HepG2 (cell line): Measurements from ENCODE around the gene PCNT. TPM values are rescaled to one million over a fixed set of nuclear protein-coding genes. Genes with fewer than 3 reads are reported as not detected.

Source experiments
- ATAC-seq: fragments of 200-7000 bp; cut with Tn5 transposase; 3 replicates; pipeline ENCODE4 v1.9.1; 2020; ENCODE audit warnings: mild to moderate bottlenecking, moderate library complexity
- BruUV-seq: library from RNA; stranded (reverse); fragments of 400-500 nt; replicated peaks from 2 replicates; lab custom pipeline; 2021; lab: Mats Ljungman, UMichigan
- CTCF ChIA-PET: fragments of 300-600 bp; formaldehyde crosslinking; extraction: SDS; loops from one replicate; lab custom pipeline; 2021; ENCODE audit warnings: low total read pairs, inconsistent platforms, low intra/inter-chr PET ratio; lab: Yijun Ruan, JAX
- POLR2A ChIA-PET: fragments of 350-600 bp; sonication (Branson Sonifier 250); formaldehyde crosslinking; loops from one replicate; lab custom pipeline; 2020; ENCODE audit warnings: antibody characterized with exemption, inconsistent platforms; lab: Yijun Ruan, JAX
- DNase-seq: peaks from one replicate; pipeline ENCODE4 v3.0.0-alpha.2; 2015; ENCODE audit warnings: low spot score
- FAIRE-seq: peaks from 3 replicates; lab custom pipeline; 2011; peaks lifted over from hg19 to GRCh38; lab: Jason Lieb, UNC
- H2AFZ ChIP-seq: one replicate; pipeline ENCODE4 v1.6.1; 2011; ENCODE audit warnings: low read length, inconsistent platforms
- H3K27ac ChIP-seq: fragments of 300-600 bp; 3 replicates; pipeline ENCODE4 v1.8.0; 2011; ENCODE audit warnings: mixed run types, mild to moderate bottlenecking, mixed read lengths, low read length, inconsistent platforms; ENCODE audit not compliant: insufficient read depth; ENCODE audit errors: extremely low read length
- H3K27me3 ChIP-seq, 2 experiments: fragments of 200-600 bp in 1 of 2; 2 replicates in 1 of 2; 3 replicates in 1 of 2; pipeline versions ENCODE4 v1.6.0 to v1.8.0; 2011; ENCODE audit warnings: low read length in 2 of 2, mild to moderate bottlenecking in 2 of 2, moderate library complexity in 2 of 2, inconsistent platforms in 1 of 2; ENCODE audit not compliant: insufficient read depth in 2 of 2, control insufficient read depth in 1 of 2
- H3K36me3 ChIP-seq, 2 experiments: fragments of 200-600 bp in 1 of 2; replicated peaks in 1 of 2; 2 replicates in 1 of 2; 3 replicates in 1 of 2; pipeline versions ENCODE4 v1.5.1 to v1.8.0; 2011; ENCODE audit warnings: low read length in 2 of 2, inconsistent platforms in 1 of 2; ENCODE audit not compliant: insufficient read depth in 2 of 2, control insufficient read depth in 1 of 2
- H3K4me1 ChIP-seq: 2 replicates; pipeline ENCODE4 v1.5.1; 2012; ENCODE audit warnings: low read length, inconsistent platforms; ENCODE audit not compliant: insufficient read depth
- H3K4me2 ChIP-seq: 2 replicates; pipeline ENCODE4 v1.6.0; 2011; ENCODE audit warnings: low read depth, low read length, inconsistent platforms
- H3K4me3 ChIP-seq, 3 experiments: fragments of 200-600 bp in 1 of 3; sonication (generic), shearing (Covaris generic) in 1 of 3; replicated peaks in 1 of 3; 2 replicates each; pipeline ENCODE4 v1.5.1; 2011 to 2016; ENCODE audit warnings: low read length in 3 of 3, inconsistent platforms in 2 of 3, low read depth in 2 of 3, mild to moderate bottlenecking in 2 of 3, control low read depth in 1 of 3, mixed read lengths in 1 of 3; ENCODE audit not compliant: insufficient read depth in 1 of 3
- H3K79me2 ChIP-seq: one replicate; pipeline ENCODE4 v1.6.1; 2011; ENCODE audit warnings: low read length, inconsistent platforms; ENCODE audit not compliant: insufficient read depth
- H3K9ac ChIP-seq: 2 replicates; pipeline ENCODE4 v1.6.0; 2011; ENCODE audit warnings: mild to moderate bottlenecking, low read depth, low read length, inconsistent platforms; ENCODE audit not compliant: insufficient read depth
- H3K9me3 ChIP-seq: 2 replicates; pipeline ENCODE4 v1.5.1; 2012; ENCODE audit warnings: mild to moderate bottlenecking, low read length
- H4K20me1 ChIP-seq: 2 replicates; pipeline ENCODE4 v1.6.0; 2011; ENCODE audit warnings: inconsistent platforms, mild to moderate bottlenecking, low read length, moderate library complexity; ENCODE audit not compliant: insufficient read depth
- CHD2 ChIP-seq: IDR thresholded peaks from 2 replicates; pipeline ENCODE4 v1.6.1; 2011; ENCODE audit warnings: low read depth, low read length, improper control_type of control experiment
- ETS1 ChIP-seq: sonication (generic); formaldehyde crosslinking; IDR thresholded peaks from 2 replicates; pipeline ENCODE4 v1.4.0; 2020; ENCODE audit warnings: missing genetic modification reagents
- HBP1 ChIP-seq: IDR thresholded peaks from 2 replicates; pipeline ENCODE4 v1.6.1; 2016; ENCODE audit warnings: low read depth, control low read depth
- NCOA1 ChIP-seq: sonication (generic); formaldehyde crosslinking; IDR thresholded peaks from 2 replicates; pipeline ENCODE4 v1.9.0; 2021; ENCODE audit warnings: missing genetic modification reagents
- RBM22 ChIP-seq: fragments of 200-400 bp; formaldehyde crosslinking; optimal IDR thresholded peaks from 2 replicates; pipeline ENCODE3; 2017; ENCODE audit warnings: mild to moderate bottlenecking, low read length, moderate library complexity
- SNAPC2 ChIP-seq: sonication (generic); formaldehyde crosslinking; IDR thresholded peaks from 2 replicates; pipeline ENCODE4 v1.8.1; 2022; ENCODE audit warnings: mild to moderate bottlenecking, missing genetic modification reagents
- SP5 ChIP-seq: IDR thresholded peaks from 2 replicates; pipeline ENCODE4 v1.6.1; 2016; ENCODE audit warnings: low read depth, borderline replicate concordance
- ZBTB43 ChIP-seq: sonication (generic); formaldehyde crosslinking; conservative IDR thresholded peaks from 2 replicates; pipeline ENCODE4 v1.4.0; 2020; ENCODE audit warnings: missing genetic modification reagents
- ZC3H13 ChIP-seq: sonication (generic); formaldehyde crosslinking; IDR thresholded peaks from 2 replicates; pipeline ENCODE4 v1.8.1; 2023; ENCODE audit warnings: mild to moderate bottlenecking, missing genetic modification reagents, moderate library complexity
- ZNF232 ChIP-seq: sonication (generic); formaldehyde crosslinking; IDR thresholded peaks from 2 replicates; pipeline ENCODE4 v1.4.0; 2020; ENCODE audit warnings: missing genetic modification reagents, borderline replicate concordance
- WGBS: methylation state at CpG from one replicate; pipeline ENCODE4 v1.1.6; 2017; ENCODE audit warnings: low lambda C conversion rate; 5-methylcytosine and 5-hydroxymethylcytosine counted together
- in situ Hi-C: cut with HindIII; loops from 2 replicates; pipeline ENCODE4 v1.10.0; 2017; ENCODE audit warnings: low pct_unique_long_range_greater_than_20kb; ENCODE audit not compliant: extremely low pct_ligation_motif_present
- intact Hi-C: fragments of 100-400 bp; cut with micrococcal nuclease; formaldehyde crosslinking; loops from one replicate; pipeline ENCODE4 v1.10.0; 2022; ENCODE audit not compliant: unreplicated experiment
- polyA plus RNA-seq, 8 experiments: library from polyadenylated mRNA; depleted of rRNA in 3 of 8; stranded (reverse) in 7 of 8; unstranded in 1 of 8; fragments of >200 nt; fragmentation: Illumina TruSeq in 4 of 8; extraction: Trizol in 4 of 8; gene quantifications; 2 replicates each; pipeline versions ENCODE4 v1.2.1 to v1.2.3, GENCODE V29; 2011 to 2016; ENCODE audit warnings: low read depth in 4 of 8, missing spikeins in 1 of 8, mixed read lengths in 1 of 8; ENCODE audit not compliant: insufficient read depth in 1 of 8
- total RNA-seq, 5 experiments: library from RNA; depleted of rRNA; stranded (reverse); fragments of >200 nt; fragmentation: Illumina TruSeq; extraction: Trizol; gene quantifications; 2 replicates each; pipeline ENCODE4 v1.2.3, GENCODE V29; 2016; ENCODE audit warnings: low read depth in 1 of 5

Gene PCNT
- total and polyA plus RNA-seq, 2 of the 13 experiments (the other 11 are each of a cell fraction or from before 2014, with no cell fraction given): 5.6 to 12.4 TPM

- no peak overlapping the region for H2AFZ ChIP-seq
- H3K27me3 ChIP-seq: no peaks in the 10 kb centered on the region; a peak in 1 of 5 replicates
- no peak overlapping the region for H3K27ac ChIP-seq
- intact Hi-C loops: no loop called here
- peaks cover 36% of the 10 kb centered on the region for H3K4me1 ChIP-seq
- no peaks in the 10 kb centered on the region for H3K9me3 ChIP-seq
- H3K4me2 ChIP-seq: no peak overlapping the region
- ATAC-seq: no peak; the same call in 2 of the 3 replicates
- no peak for FAIRE-seq
- BruUV-seq: no TSS peak
- WGBS: 86% methylated on average over 4 of the region's 4 CpGs
- no peaks in the 10 kb centered on the region for H4K20me1 ChIP-seq
- H3K36me3 ChIP-seq: peaks cover 0 to 1% of the 10 kb centered on the region in 2 experiments; a peak in 1 of 5 replicates
- TF ChIP-seq ZNF232 (no peak), ETS1 (CRISPR knock-in tag) (no peak), ZBTB43 (CRISPR knock-in tag) (no peak), SNAPC2 (no peak), RBM22 (peak; percentile 11), CHD2 (no peak), ZC3H13 (peak; percentile 60), NCOA1 (0 out of 2 replicates have a peak, but pooled peaks have one; percentile 34), HBP1 (no peak), SP5 (no peak)
- H3K79me2 ChIP-seq: peaks cover 28% of the 10 kb centered on the region
- POLR2A ChIA-PET: no interaction called here
- in situ Hi-C loops: no loop called here
- H3K9ac ChIP-seq: no peak overlapping the region
- CTCF ChIA-PET: no interaction called here
- no peak for DNase-seq
- no peak overlapping the region for H3K4me3 ChIP-seq
Measured at GRCh38 chr21:46318464-46318845, 5.5 kb upstream of the PCNT start.
